Ovary (tissue), 9 donors: ENCODE results near the gene SNX30. TPM values are rescaled to one million over a fixed set of nuclear protein-coding genes. Genes with fewer than 3 reads are reported as not detected.

Experiments
- DNase-seq, 5 donors: peaks; one replicate each; pipeline ENCODE4 v3.0.0-alpha.2; 2019 to 2020
- H3K27ac ChIP-seq, 2 donors: fragments of 200-600 bp; one replicate each; pipeline versions ENCODE4 v1.5.1 to v1.8.0; 2019 to 2022
- H3K27me3 ChIP-seq: fragments of 200-600 bp; one replicate; pipeline ENCODE4 v1.8.0; 2022
- H3K36me3 ChIP-seq: fragments of 200-600 bp; sonication (generic); one replicate; pipeline ENCODE4 v1.5.1; 2019
- H3K4me1 ChIP-seq: one replicate; pipeline ENCODE4 v1.8.1; 2013; ENCODE audit warnings: mild to moderate bottlenecking, moderate library complexity; ENCODE audit not compliant: insufficient read depth
- H3K4me3 ChIP-seq: fragments of 200-600 bp; sonication (generic); one replicate; pipeline ENCODE4 v1.5.1; 2017
- H3K9me3 ChIP-seq, 2 donors: fragments of 200-600 bp in 1 of 2; sonication (generic) in 1 of 2; one replicate each; pipeline versions ENCODE4 v1.5.1 to v1.8.1; 2013 to 2019; ENCODE audit warnings: mild to moderate bottlenecking in 1 of 2, moderate library complexity in 1 of 2
- EP300 ChIP-seq: sonication (generic); formaldehyde crosslinking; IDR thresholded peaks from one replicate; pipeline ENCODE4 v1.6.1; 2017; ENCODE audit warnings: antibody characterized with exemption
- POLR2A ChIP-seq: fragments of 450-650 bp; IDR thresholded peaks from one replicate; pipeline ENCODE4 v1.6.1; 2017; ENCODE audit warnings: antibody characterized with exemption, mild to moderate bottlenecking, moderate library complexity
- WGBS, 3 donors: extraction: QIAGEN DNeasy Blood & Tissue Kit in 1 of 3; methylation state at CpG; one replicate each; pipeline versions ENCODE4 v1.1.5 to v1.1.7; 2013 to 2017; 5-methylcytosine and 5-hydroxymethylcytosine counted together
- intact Hi-C, 4 donors: fragments of 100-400 bp; cut with DNase I; formaldehyde crosslinking; loops; one replicate each; pipeline versions ENCODE4 v1.11.0 to v1.15.1; 2022 to 2023
- polyA plus RNA-seq, 2 donors: library from polyadenylated mRNA; stranded (reverse); fragments of 200-250 nt in 1 of 2; fragments of 350-450 nt in 1 of 2; fragmentation: Illumina TruSeq in 1 of 2; extraction: RNeasy Lipid Tissue Mini Kit (QIAGEN cat#74804) in 1 of 2; gene quantifications; one replicate each; pipeline ENCODE4 v1.2.3, GENCODE V29; 2013 to 2014
- total RNA-seq, 7 donors: library from RNA; depleted of rRNA in 2 of 7; stranded (reverse); fragments of >200 nt in 2 of 7; fragmentation: NEBNext Ultra II Directional in 3 of 7; extraction: Animal tissue kit (Norgen Biotek cat#: 25700) in 3 of 7; gene quantifications; one replicate each; pipeline versions ENCODE4 v1.1.0 to v1.2.4, GENCODE V29; 2016 to 2023
- TF ChIP-seq, protein P1 (sequence below), 3 donors: fragments of 450-650 bp in 2 of 3; fragments of 200-600 bp in 1 of 3; IDR thresholded peaks; one replicate each; pipeline versions ENCODE4 v1.5.1 to v1.8.0; 2016 to 2022; ENCODE audit warnings: antibody characterized with exemption in 3 of 3, mild to moderate bottlenecking in 1 of 3
- donor health status: DM: no; HTN: no; CAD: no; lungs with moderate emphysema.
- donor health status: DM: no; HTN: no; CAD: no.
- donor health status: Bipolar disorder and iron deficiency.
- donor health status: DM: yes; HTN: yes; CAD: no.
- donor health status: DM: no; HTN: no; CAD: no.
- donor health status: DM: yes; HTN: yes; CAD: no.

The SNX30 gene
- total and polyA plus RNA-seq, 9 donors: 4.3 to 11.8 (median 8.8) TPM

DNA sequence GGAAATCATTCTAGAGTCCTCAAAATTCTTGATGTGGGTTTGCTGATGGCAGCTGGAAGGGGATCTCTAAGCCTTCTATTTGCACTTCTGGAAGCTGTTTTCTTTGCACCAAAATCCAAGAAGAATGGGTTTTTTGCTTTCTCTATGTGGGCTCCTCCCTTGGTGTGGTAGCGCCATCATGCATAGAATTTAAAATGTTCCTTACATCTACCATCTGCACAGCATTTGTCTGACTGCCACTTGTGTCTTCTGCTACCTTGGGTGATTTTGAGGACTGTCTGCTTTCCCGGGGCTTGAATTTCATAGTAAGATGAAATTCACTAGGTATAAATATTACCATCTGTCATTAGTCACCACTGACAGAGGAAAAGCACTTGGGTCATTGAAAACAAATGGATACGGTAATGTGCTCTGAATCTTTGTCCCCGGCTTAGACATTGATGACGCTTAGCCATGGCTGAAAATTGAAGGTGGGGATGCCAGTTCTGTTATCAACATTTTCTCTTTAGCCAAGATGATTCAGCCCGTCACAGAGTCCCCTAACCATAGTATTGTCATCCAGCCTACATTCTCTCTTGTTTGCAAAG is 30.0 kb downstream of the SNX30 start:
- intact Hi-C loops: no loop called here
- H3K27ac ChIP-seq: no peak overlapping the region
- WGBS, 3 donors: 74 to 84% (median 76%) methylated on average over 6 of the region's 6 CpGs

DNA sequence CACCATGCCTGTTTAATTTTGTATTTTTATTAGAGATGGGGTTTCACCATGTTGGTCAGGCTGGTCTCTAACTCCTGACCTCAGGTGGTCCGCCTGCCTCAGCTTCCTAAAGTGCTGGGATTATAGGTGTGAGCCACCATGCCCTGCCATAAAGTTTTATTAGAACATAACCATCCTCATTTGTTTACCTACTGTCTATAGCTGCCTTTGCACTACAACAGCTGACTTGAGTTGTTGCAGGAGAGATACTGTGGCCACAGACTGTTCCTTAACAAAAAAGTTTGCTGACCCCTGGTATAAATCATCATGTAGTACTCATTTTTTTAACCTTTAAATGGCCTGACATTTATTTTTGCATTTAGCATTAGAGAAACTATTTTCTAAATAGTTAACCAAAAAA is 31.7 kb downstream of the SNX30 start:
- TF ChIP-seq POLR2A: no peak
- no peak for TF ChIP-seq EP300
- TF ChIP-seq, protein P1, sequence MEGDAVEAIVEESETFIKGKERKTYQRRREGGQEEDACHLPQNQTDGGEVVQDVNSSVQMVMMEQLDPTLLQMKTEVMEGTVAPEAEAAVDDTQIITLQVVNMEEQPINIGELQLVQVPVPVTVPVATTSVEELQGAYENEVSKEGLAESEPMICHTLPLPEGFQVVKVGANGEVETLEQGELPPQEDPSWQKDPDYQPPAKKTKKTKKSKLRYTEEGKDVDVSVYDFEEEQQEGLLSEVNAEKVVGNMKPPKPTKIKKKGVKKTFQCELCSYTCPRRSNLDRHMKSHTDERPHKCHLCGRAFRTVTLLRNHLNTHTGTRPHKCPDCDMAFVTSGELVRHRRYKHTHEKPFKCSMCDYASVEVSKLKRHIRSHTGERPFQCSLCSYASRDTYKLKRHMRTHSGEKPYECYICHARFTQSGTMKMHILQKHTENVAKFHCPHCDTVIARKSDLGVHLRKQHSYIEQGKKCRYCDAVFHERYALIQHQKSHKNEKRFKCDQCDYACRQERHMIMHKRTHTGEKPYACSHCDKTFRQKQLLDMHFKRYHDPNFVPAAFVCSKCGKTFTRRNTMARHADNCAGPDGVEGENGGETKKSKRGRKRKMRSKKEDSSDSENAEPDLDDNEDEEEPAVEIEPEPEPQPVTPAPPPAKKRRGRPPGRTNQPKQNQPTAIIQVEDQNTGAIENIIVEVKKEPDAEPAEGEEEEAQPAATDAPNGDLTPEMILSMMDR (IDR thresholded peaks at IDR 0.05): no peak
- WGBS, 3 donors: 90 to 98% (median 96%) methylated on average over 1 of the region's 1 CpG
- DNase-seq: no peak
- Histone ChIP-seq H3K4me1 (peaks cover 2% of the 10 kb centered on the region), H3K9me3 (no peaks in the 10 kb centered on the region), H3K4me3 (no peak overlapping the region), H3K27ac (no peak overlapping the region), H3K27me3 (no peaks in the 10 kb centered on the region), H3K36me3 (no peaks in the 10 kb centered on the region)
- intact Hi-C loops: no loop called here

More for the DNA sequence above, 30.0 kb downstream of the SNX30 start:
- TF ChIP-seq, protein P1 (IDR thresholded peaks at IDR 0.05): no peak
- no peak for TF ChIP-seq POLR2A
- TF ChIP-seq EP300: no peak
- Histone ChIP-seq H3K36me3 (no peaks in the 10 kb centered on the region), H3K4me3 (no peak overlapping the region), H3K4me1 (peaks cover 2% of the 10 kb centered on the region), H3K9me3 (no peaks in the 10 kb centered on the region), H3K27me3 (no peaks in the 10 kb centered on the region)
- no peak for DNase-seq

DNA sequence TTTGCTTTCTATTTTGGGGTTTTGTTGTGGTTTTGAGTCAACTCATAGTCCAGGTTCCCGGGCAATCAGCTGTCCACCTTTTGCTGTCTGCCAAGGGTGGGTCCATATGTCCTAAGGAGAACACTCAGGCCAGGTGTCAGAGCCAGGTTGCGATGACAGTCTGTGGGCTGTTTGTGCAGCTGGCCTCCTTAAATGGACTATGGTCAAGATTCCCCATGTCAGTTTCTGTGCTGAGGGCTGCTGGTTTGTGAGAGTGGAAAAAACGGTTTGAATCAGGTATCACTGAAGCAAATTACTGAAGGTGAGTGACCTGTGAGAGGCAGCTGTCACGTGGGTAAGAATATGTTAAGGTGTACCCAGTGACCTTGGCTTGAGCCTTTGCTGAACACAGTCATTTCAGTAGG is 33.0 kb downstream of the SNX30 start:
- Histone ChIP-seq H3K4me3 (no peak overlapping the region), H3K9me3 (no peaks in the 10 kb centered on the region), H3K27me3 (no peaks in the 10 kb centered on the region), H3K4me1 (peaks cover 2% of the 10 kb centered on the region), H3K27ac (no peak overlapping the region), H3K36me3 (no peaks in the 10 kb centered on the region)
- intact Hi-C loops: no loop called here
- WGBS, 3 donors: 79 to 84% (median 80%) methylated on average over 4 of the region's 4 CpGs
- no peak for DNase-seq
- no peak for TF ChIP-seq EP300
- no peak for TF ChIP-seq POLR2A
- TF ChIP-seq, protein P1 (IDR thresholded peaks at IDR 0.05): no peak

DNA sequence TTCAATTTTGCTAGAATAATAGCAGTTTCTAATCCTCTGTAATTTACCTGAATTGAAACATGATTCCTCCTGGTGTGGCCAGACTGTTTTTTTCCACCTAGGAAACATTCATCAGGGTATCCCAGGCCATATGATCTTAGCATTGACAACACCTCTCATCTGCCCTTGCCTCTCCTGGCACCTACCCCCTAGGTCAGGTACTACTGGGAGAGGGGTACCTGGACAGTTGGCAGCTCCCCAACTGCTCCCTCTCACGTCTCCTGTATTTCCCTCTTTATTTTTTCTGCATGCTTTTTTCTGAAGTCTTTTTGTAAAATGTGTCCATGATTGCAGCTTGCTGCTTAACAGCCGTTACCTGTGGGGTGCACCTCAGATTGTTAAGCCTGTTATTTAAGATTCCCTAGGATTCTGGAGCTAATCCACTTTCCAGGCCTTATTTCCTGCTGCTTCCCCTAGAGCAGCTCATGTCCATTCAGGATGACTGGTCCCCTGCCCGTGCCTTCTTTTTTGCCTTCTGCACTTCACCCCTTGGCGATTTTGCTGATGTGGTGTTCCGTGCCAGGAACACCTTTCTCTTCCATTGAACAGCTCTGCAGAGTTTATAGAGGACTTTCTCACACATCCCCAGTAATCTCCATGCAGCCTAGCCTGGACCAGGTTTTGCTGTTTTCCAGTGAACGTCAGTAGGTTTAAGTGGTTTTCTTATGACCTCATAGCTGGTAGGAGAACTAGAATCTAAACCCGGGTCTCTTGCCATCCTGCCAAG is 33.6 kb downstream of the SNX30 start:
- TF ChIP-seq, protein P1 (IDR thresholded peaks at IDR 0.05): no peak
- no peak for TF ChIP-seq EP300
- no peak for TF ChIP-seq POLR2A
- WGBS, 3 donors: 36 to 41% (median 38%) methylated on average over 7 of the region's 7 CpGs
- DNase-seq: no peak
- Histone ChIP-seq H3K9me3 (no peaks in the 10 kb centered on the region), H3K36me3 (no peaks in the 10 kb centered on the region), H3K4me3 (no peak overlapping the region), H3K27ac (no peak overlapping the region), H3K4me1 (peaks cover 5% of the 10 kb centered on the region), H3K27me3 (no peaks in the 10 kb centered on the region)
- intact Hi-C loops: no loop called here
